SKM-1 (cell line): ENCODE measurements around the gene METTL9.

Experiments used
- DNase-seq: peaks from one replicate; lab custom pipeline; 2025; ENCODE audit not compliant: unreplicated experiment; lab: John Stamatoyannopoulos, UW

METTL9 gene

DNA sequence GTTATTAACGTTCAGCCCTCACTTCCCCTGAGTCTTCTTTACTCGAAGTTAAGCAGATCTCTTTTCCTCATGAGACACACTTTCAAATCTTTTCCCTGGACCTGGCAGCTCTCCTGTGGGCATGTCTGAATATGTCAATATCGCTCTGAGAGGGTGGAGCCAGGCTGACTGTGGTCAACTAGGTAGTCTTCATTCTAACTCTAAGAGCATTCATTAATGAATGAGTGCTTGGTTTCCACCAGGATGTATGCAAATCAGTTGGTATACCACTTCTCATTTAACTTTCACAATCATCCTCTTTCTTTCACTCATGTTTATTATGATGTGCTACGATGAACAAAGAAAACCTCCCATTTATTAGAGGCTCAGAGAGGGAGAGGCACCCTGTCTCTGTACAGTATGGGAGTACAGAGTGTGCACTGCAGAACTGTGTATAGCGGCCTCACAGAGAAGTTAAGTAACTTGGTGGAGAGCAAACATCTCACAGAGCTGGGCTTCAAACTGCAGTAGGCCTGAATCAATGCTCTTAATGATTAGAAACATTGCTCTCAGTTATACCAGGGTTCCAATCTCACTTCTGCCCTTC, 104.3 kb downstream of the METTL9 start:
- no peak for DNase-seq

DNA sequence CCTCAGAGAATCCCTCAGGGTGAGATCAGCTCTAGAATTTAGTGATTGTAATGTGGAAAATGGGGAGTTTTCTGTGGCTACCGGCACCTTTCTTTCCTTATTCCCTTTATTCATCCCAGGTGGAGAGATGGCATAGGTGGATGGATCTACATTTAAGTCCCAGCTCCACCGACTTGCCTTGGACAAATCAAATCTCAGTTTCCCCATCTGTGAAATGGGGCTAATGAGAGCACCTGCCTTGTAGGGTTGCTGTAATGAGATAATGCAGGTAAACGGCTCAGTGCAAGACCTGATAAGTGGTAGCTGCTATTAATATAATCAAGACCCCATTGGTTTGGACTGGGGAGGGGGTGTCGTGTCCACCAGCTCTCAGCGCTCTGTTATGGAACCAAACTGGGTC, 104.9 kb downstream of the METTL9 start:
- DNase-seq: no peak

DNA sequence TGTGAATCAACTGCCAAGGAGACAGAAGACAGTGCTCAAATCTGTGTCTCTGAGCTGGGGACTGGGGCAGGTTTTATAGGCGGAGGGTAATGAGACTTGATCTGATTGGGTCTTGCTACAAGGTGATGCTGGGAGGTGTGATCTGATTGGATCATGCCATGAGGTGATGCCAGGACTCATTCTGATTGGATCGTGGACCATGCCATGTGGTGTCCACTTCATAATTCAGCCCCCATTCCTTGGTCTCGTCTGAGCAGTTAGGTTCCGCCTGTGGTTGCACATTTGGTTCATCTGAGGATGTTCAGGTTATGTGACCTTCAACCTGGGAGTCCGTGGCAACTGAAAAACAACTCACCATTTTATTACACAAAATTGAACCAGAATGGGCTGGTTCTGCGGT, 105.4 kb downstream of the METTL9 start:
- DNase-seq: no peak
